Measurements from ENCODE around the gene RAN. TPM values are rescaled to one million over a fixed set of nuclear protein-coding genes. Genes with fewer than 3 reads are reported as not detected.

RAN gene
- total RNA-seq = 1,000 to 10,000 TPM; 2,531 to 2,575 TPM

GRCh38 chr12:130871286-130872178 lies at the start of gene RAN:
Gene RAN, plus strand, starts transcription at chr12:130872066. Its CDS starts 528 bp downstream, at chr12:130872594.
- Mint-ChIP-seq H3K4me1 (peaks cover 52% of the 10 kb centered on the region), H3K36me3 (peaks cover 57% of the 10 kb centered on the region), H3K27ac (peak within 1 kb of the TSS; percentile 99), H3K9me3 (peaks cover 4% of the 10 kb centered on the region), H3K4me3 (peak within 1 kb of the TSS; percentile 98), H3K27me3 (peaks cover 5% of the 10 kb centered on the region)
- DNase-seq = peak; percentile 95

DNA sequence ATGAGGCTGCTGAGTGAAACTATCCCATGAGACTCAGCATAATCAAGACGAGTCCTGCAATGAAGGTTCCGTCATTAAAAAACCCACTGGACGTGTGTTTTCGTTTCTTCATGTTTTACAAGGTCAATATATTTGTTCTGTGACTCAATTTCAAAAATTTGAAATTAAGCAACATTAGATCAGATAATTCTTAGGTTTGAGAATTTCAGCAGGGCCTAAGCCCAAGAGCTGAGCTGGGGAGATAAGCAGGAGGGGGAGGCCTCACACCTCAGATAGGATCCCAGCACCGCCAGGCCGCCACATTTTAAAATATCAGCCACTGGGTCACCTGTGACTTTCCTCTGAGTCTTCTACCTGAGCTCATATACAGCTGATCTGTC lies 46.1 kb upstream of the RAN start:
- Mint-ChIP-seq H3K27me3 (no peaks in the 10 kb centered on the region), H3K4me1 (peaks cover 23% of the 10 kb centered on the region), H3K4me3 (no peak overlapping the region), H3K27ac (peak overlapping the region; percentile 39), H3K9me3 (no peaks in the 10 kb centered on the region), H3K36me3 (peaks cover 11% of the 10 kb centered on the region)
- no peak for DNase-seq

DNA sequence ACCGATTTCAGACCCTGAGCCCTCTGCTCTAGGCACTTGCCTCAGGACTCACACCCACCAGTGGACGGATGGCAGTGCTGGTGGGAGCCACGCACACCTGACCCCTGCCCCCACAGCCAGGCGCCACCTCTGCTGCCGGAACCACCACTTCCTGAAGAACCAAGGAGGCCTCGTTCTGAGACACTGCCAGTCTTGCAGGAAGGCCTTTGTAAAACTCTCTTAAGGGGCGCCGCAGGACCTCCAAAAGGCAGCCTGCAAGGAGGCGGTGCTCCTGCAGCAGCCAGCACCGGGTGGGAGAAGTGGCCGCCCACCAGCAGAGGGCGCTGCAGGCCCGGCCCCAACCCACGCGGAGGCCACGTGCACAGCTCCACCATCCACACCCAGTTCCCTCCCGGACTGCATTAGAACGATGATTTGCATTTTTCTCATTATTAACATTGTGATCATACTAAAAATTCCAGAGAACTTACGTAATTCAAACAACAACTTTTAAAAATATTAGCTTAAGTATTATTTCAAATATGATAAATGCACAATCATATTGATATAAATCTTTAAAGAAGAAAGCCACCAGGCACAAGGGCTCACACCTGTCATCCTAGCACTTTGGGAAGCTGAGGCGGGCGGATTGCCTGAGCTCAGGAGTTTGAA lies 45.6 kb upstream of the RAN start:
- Mint-ChIP-seq H3K4me3 (no peak overlapping the region), H3K36me3 (peaks cover 9% of the 10 kb centered on the region), H3K9me3 (no peaks in the 10 kb centered on the region), H3K4me1 (peaks cover 23% of the 10 kb centered on the region), H3K27me3 (no peaks in the 10 kb centered on the region), H3K27ac (peak overlapping the region; percentile 39)
- DNase-seq = peak; percentile 86

- DNase-seq = no peak
- Mint-ChIP-seq H3K36me3 (peaks cover 9% of the 10 kb centered on the region), H3K9me3 (no peaks in the 10 kb centered on the region), H3K27ac (peak overlapping the region; percentile 63), H3K4me1 (peaks cover 27% of the 10 kb centered on the region), H3K27me3 (no peaks in the 10 kb centered on the region), H3K4me3 (no peak overlapping the region)
Observed at GRCh38 chr12:130827432-130827831, 44.4 kb upstream of the RAN start.

GRCh38 chr12:130828895-130829294 lies 43.0 kb upstream of the RAN start:
- peaks cover 9% of the 10 kb centered on the region for H3K36me3 Mint-ChIP-seq
- no peak overlapping the region for H3K4me3 Mint-ChIP-seq
- H3K27ac Mint-ChIP-seq = no peak overlapping the region
- no peak for DNase-seq
- H3K9me3 Mint-ChIP-seq = no peaks in the 10 kb centered on the region
- peaks cover 32% of the 10 kb centered on the region for H3K4me1 Mint-ChIP-seq
- no peaks in the 10 kb centered on the region for H3K27me3 Mint-ChIP-seq

GRCh38 chr12:130829391-130830245 lies 42.2 kb upstream of the RAN start:
- Mint-ChIP-seq H3K27me3 (no peaks in the 10 kb centered on the region), H3K36me3 (peaks cover 9% of the 10 kb centered on the region), H3K27ac (no peak overlapping the region), H3K9me3 (no peaks in the 10 kb centered on the region), H3K4me3 (no peak overlapping the region), H3K4me1 (peaks cover 32% of the 10 kb centered on the region)
- DNase-seq = no peak

DNA sequence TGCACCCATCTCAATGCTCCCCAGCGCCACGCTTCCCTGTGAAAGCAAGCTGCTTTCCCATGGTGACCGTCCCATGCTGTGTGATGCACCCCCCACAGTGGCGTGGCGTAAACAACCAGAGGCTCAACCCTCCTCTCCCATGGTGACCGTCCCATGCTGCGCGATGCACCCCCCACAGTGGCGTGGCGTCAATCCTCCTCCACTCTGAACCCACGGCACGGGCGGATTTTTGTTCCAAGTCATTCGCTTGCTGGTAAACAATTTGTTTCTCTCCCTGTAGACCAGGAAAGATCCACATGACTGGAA lies 41.7 kb upstream of the RAN start:
- peaks cover 9% of the 10 kb centered on the region for H3K36me3 Mint-ChIP-seq
- H3K4me1 Mint-ChIP-seq = peaks cover 35% of the 10 kb centered on the region
- H3K9me3 Mint-ChIP-seq = no peaks in the 10 kb centered on the region
- no peaks in the 10 kb centered on the region for H3K27me3 Mint-ChIP-seq
- no peak overlapping the region for H3K4me3 Mint-ChIP-seq
- DNase-seq = no peak
- no peak overlapping the region for H3K27ac Mint-ChIP-seq

DNA sequence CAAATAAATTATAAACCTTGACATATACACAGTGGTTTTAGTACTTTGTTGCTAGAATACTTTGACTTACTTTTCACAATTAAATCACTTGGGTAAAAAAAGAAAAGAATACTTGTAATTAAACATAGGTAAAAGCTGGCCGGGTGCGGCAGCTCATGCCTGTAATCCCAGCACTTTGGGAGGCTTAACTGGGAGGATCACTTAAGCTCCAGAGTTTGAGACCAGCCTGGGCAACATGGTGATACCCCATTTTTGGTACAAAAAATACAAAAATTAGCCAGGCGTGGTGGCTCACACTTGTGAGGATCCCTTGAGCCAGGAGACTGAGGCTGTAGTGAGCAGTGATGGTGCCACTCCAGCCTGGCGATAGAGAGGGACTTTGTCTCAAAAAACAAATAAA lies 40.6 kb upstream of the RAN start:
- peaks cover 7% of the 10 kb centered on the region for H3K36me3 Mint-ChIP-seq
- peaks cover 28% of the 10 kb centered on the region for H3K4me1 Mint-ChIP-seq

GRCh38 chr12:130831876-130832405 lies 39.9 kb upstream of the RAN start:
- Mint-ChIP-seq H3K4me1 (peaks cover 32% of the 10 kb centered on the region), H3K27ac (no peak overlapping the region), H3K36me3 (peaks cover 6% of the 10 kb centered on the region), H3K9me3 (no peaks in the 10 kb centered on the region), H3K4me3 (no peak overlapping the region), H3K27me3 (no peaks in the 10 kb centered on the region)
- DNase-seq = no peak

More for the DNA sequence above, 40.6 kb upstream of the RAN start:
- Mint-ChIP-seq H3K9me3 (no peaks in the 10 kb centered on the region), H3K27me3 (no peaks in the 10 kb centered on the region), H3K4me3 (no peak overlapping the region), H3K27ac (no peak overlapping the region)
- DNase-seq = no peak

DNA sequence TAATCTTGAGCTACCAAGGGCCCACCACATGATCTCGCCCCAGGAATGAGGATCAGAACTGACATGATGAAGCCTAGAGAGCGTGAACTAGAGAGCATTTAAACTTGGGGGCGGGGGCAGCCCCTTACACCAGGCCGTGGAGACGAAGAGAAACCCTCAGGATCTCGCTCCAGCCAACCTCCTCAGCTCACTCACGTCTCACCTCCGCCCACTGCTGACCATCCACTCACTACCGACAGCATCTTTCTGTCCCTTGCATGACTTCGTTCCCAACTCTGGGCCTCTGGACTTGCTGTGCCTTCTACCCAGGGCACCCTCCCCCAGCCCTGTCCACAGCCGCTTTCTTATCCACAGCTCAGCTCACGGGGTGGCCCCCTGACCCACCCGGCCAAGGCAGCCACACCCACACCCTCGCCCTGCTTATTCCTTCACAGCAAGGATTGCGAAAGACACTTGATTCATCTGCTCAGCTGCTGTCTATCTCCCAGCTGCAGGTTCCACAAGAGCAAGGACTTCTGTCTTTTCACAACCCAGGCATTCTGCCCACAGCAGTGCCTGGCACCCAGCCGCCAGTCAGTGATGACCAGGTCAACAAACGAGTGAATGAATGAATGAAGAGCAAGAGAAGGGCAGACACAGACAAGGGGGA lies 39.2 kb upstream of the RAN start:
- H3K4me3 Mint-ChIP-seq = no peak overlapping the region
- H3K36me3 Mint-ChIP-seq = peaks cover 3% of the 10 kb centered on the region
- no peaks in the 10 kb centered on the region for H3K9me3 Mint-ChIP-seq
- no peaks in the 10 kb centered on the region for H3K27me3 Mint-ChIP-seq
- H3K27ac Mint-ChIP-seq = no peak overlapping the region
- no peak for DNase-seq
- H3K4me1 Mint-ChIP-seq = peaks cover 27% of the 10 kb centered on the region

DNA sequence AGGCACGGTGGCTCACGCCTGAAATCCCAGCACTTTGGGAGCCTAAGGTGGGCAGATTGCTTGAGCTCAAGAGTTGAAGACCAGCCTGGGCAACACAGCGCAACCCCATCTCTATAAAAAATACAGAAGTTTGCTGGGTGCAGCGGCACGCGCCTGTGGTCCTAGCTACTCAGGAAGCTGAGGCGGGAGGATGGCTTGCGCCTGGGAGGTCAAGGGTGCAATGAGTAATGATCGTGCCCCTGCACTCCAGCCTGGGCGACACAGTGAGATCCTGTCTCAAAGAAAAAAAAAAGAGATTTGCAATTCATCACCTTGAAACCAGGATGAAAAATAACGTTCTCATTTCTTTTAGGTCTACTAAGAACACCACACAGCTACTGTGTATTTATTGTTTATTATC lies 36.9 kb upstream of the RAN start:
- Mint-ChIP-seq H3K36me3 (peaks cover 3% of the 10 kb centered on the region), H3K4me1 (peaks cover 37% of the 10 kb centered on the region), H3K9me3 (no peaks in the 10 kb centered on the region), H3K27me3 (no peaks in the 10 kb centered on the region), H3K27ac (no peak overlapping the region), H3K4me3 (no peak overlapping the region)
- DNase-seq = no peak

DNA sequence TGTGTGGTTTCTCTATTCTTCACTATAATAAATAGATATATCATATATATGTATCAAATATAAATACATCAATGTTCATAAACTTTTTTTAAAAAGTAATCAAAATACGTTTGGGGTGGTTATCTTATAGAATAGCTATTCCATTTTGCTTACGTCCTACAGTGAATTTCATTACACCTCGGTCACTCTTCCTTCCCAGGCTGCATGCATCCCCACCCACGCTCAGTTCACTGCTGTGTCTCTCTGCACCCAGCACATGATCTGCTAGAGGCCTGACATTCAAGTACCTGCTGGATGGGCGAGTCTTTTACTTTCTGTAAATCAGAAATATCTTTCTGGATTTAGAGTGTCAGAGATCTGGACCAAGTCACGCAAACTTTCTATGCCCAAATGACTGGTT lies 36.4 kb upstream of the RAN start:
- Mint-ChIP-seq H3K27ac (no peak overlapping the region), H3K9me3 (no peaks in the 10 kb centered on the region), H3K36me3 (peaks cover 3% of the 10 kb centered on the region), H3K4me3 (no peak overlapping the region), H3K4me1 (peaks cover 34% of the 10 kb centered on the region), H3K27me3 (no peaks in the 10 kb centered on the region)
- no peak for DNase-seq

DNA sequence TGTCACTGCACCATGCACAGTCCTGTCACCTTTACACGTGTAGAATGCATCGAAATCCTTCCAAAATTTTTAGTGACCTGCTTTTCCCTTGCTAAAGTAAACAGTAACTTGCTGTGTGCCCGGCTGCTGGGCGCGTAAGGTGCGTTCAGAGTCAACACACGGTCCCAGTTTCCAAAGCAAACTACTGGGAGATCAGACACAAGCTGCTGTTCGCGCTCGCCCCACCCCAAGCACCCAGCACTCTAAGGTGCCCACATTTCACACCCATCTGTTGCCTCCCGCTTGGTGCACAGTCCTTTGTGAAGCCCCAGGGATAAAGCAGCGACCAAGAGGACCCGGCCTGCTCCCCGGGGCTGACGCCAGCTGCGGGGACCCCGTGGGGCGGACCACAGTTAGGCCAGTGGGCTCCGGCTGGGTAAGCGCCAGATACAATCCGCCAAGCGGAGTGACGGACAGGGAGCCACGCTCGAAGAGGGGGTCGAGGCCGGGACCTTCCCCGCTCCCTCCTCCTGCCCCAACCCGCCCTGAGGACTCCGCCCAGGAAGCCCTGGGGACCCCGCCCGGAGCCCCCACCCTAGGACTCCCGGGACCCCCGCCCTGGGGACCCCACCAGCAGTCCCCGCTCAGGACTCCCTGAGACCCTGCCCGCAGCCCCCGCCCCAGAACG lies 33.4 kb upstream of the RAN start:
- peak; percentile 37 for DNase-seq
- peak overlapping the region; percentile 39 for H3K27ac Mint-ChIP-seq
- no peaks in the 10 kb centered on the region for H3K27me3 Mint-ChIP-seq
- H3K9me3 Mint-ChIP-seq = no peaks in the 10 kb centered on the region
- H3K4me3 Mint-ChIP-seq = peak overlapping the region; percentile 85
- peaks cover 3% of the 10 kb centered on the region for H3K36me3 Mint-ChIP-seq
- H3K4me1 Mint-ChIP-seq = peaks cover 24% of the 10 kb centered on the region

Measured in activated naive CD8-positive, alpha-beta T cell treated with anti-CD3 and anti-CD28 coated beads for 36 hours (primary cell).